Raji (cell line): Measurements from ENCODE around the gene CAB39.

Experiments used
- POLR2A ChIP-seq: IDR thresholded peaks from 2 replicates; pipeline ENCODE4 v1.6.1; 2011; ENCODE audit warnings: low read depth, low read length, control low read depth; ENCODE audit not compliant: insufficient read depth

Gene CAB39

DNA sequence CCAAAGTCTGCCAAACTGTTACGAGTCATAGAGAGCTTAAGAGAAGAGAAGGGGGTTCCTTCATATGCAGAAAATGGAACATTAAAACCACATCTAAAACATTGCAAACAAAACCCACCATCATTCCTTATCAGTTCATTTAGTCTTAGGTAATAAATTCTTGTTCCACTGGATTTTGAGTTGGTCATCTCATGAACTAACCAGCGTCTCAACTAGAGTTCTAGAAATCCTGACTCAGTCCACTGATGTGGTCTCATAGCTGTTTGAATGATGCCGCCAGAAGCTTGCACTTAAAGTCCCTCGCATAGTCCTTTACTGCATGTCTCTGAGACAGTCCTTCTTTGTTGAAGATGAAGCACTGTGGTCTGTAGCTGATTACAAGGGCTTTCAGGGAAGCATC lies 15.0 kb upstream of the CAB39 start:
- no peak for TF ChIP-seq POLR2A

DNA sequence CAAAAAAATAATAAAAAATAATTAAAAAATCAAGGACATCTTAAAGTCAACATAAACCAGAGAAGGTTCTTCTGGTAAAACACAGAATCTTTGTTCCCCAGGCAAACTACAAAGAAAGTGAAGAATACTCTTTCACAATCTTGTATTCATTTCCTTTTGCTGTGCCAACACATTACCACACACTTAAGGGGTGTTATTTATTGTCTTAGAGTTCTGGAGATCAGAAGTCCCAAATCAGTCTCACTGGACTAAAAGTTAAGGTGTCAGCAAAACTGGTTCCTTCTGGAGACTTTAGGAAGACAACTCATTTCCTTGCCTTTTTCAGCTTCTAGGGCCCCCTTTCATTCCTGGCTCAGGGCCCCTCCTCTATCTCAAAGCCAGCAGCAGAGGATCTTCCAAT lies 12.2 kb upstream of the CAB39 start:
- TF ChIP-seq POLR2A = no peak

GRCh38 chr2:230701308-230701707 lies 11.3 kb upstream of the CAB39 start:
- no peak for TF ChIP-seq POLR2A

DNA sequence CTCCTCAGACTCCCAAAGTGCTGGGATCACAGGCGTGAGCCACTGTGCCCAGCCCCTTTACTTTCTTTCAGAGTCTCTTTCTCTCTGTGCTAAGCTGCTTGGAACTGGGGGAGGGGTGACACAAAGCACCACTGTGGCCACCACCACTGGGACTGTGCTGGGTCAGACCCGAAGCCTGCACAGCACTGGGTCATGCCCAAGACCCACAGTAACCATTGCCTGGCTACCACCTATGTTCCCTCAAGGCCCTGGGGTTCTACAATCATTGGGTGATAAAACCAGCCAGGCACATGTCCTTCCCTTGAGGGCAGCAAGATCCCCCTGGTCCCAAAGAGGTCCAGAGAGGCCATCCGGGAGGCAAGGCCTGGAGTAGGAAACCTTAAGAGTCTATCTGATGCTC lies 9.1 kb upstream of the CAB39 start:
- TF ChIP-seq POLR2A = no peak

- TF ChIP-seq POLR2A = no peak
Observed at GRCh38 chr2:230706053-230706521, 6.6 kb upstream of the CAB39 start.

DNA sequence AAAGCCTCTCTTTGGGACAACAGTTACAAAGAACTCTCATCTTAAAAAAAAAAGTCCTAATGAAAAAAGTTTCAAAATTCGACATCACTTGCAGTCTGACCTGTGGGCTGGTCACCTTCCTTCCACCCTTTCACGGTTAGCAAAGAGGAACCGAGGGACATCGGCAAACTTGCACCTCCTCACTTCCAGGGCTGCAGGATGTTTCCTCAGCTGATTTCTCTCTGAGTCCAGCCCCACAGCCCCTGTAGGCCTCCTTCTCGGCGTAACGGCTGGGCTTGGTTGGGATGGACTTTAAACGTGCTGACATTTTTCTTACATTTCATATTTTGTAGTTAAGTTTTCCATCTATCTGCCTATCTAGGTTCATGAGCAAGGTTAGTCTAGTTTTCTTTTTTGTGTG lies 5.7 kb upstream of the CAB39 start:
- no peak for TF ChIP-seq POLR2A

DNA sequence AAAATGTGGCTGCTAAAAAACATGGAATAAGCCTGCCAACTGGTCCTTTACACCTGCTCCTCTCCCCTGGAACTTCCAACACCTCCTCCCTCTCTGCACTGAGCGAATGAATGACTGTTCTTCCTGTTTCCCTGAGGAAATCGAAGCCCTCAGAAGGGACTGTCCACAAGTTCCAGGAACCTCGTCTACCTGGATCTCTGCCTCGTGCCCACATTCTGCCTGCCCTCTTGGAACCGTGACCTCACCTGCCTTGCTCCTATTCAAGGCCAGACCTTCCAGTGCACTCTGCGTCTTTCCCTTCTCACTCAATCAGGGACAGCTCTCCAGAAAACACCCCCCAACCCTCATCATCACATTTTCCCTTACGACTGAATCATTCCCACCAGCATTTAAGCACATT lies 4.4 kb upstream of the CAB39 start:
- TF ChIP-seq POLR2A = no peak

GRCh38 chr2:230711224-230711623 lies 1.4 kb upstream of the CAB39 start:
- TF ChIP-seq POLR2A = no peak

- no peak for TF ChIP-seq POLR2A
Observed at GRCh38 chr2:230713331-230714135, 891 bp downstream of the CAB39 start.

DNA sequence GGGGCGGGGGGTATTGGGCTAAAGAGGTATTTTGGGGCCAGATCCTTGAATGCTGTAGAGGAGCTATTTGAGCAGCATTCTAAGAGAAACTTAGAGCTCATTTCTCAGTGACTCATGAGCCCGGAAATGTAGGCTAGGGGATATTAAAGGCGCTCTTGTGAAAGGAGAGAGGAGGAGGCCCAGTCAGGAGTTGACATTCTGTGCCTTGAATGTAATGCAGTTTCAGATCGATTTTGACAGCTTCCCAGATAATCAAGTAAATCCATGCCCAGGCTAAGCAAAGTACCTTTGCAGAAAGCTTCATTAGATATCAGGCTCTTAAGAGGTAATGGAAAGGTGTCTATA lies 1.5 kb downstream of the CAB39 start:
- no peak for TF ChIP-seq POLR2A

DNA sequence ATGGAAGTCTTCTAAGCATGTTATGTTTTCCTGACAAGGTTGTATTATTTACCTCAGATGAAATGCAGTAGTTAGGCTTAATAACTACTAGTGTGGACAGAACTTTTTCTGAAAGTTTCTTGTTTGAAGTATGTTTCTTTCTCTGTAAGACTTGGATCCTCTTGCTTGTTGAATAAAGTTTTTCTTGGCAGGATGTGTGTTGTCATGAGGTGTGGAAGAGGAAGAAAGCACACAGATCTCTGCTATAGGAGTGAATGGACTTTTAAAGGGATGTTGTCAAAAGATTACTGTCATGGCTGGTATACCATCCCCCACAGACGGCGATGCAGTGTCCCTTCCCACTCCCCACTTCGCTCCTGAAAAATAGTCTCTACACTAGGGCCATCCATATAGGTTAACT lies 2.6 kb downstream of the CAB39 start:
- TF ChIP-seq POLR2A = no peak

- no peak for TF ChIP-seq POLR2A
Observed at GRCh38 chr2:230716588-230716987, 3.9 kb downstream of the CAB39 start.

- TF ChIP-seq POLR2A = no peak
Observed at GRCh38 chr2:230717600-230717999, 5.0 kb downstream of the CAB39 start.

DNA sequence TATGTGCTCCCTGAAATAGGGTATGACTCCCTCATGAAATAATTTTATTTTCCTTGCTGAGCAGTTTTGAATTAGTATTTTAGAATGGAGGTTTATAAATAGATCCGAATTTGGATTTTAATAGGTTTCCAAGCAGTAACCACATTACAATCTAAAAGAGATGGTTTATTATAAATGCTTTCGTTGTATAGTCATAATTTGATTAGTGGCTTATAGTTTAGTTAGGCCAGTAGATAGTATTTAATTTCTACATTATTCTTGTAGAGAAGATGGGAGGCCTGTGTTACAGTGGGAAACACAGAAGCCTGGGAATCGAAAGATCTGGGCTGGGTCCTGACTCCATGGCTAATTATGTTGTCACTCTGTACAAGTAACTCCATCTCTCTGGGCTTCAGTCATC lies 6.7 kb downstream of the CAB39 start:
- no peak for TF ChIP-seq POLR2A

DNA sequence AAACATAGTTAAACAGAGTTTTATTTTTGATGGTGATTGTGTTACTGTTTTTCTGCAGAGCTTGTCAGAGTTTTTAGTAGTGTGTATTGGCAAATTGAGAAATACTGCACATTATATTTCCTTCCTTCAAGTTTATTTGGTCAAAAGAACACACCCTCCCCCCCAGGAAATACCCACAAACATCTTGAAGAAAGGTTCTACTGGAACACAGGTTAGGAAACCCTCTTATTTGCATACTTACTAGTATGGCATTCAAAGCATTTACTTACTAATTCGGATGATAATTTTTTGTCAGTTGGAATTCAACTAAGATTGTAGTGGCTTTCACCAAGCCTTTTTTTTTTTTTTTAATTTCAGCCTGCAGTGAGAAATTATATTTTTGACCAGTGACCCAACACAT lies 9.1 kb downstream of the CAB39 start:
- TF ChIP-seq POLR2A = no peak

GRCh38 chr2:230722207-230722885 lies 9.7 kb downstream of the CAB39 start:
- no peak for TF ChIP-seq POLR2A

GRCh38 chr2:230723363-230723762 lies 10.7 kb downstream of the CAB39 start:
- no peak for TF ChIP-seq POLR2A

DNA sequence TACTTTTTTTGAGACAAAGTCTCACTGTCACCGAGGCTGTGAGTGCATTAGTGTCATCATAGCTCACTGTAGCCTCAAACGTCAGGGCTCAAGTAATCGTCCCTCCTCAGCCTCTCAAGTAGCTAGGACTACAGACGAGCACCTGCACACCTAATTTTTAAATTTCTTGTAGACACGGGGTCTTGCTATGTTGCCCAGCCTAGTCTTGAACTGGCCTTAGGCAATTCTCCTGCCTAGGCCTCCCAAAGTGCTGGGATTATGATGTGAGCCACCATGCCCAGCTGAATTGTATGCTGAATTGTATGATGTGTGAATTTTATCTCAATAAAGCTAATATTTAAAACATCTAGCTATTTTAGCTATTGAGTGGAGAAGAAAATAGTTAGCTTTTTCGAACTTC lies 18.9 kb downstream of the CAB39 start:
- no peak for TF ChIP-seq POLR2A
